KOPT-K1 (cell line): ENCODE data around the gene PRKCA.
A peak's percentile ranks its signal among the peaks of the same experiment; 100 is the strongest.
"Not testable (repeated sequence)": the region's sequence is repeated elsewhere in the genome, so short reads cannot be mapped to it uniquely, and the experiment has no call there.

ENCODE experiments used
- H3K27ac ChIP-seq: fragments of 200-600 bp; sonication (generic); 2 replicates; pipeline ENCODE4 v1.5.1; 2016; ENCODE audit warnings: antibody characterized with exemption, mild to moderate bottlenecking, low read depth, low read length; ENCODE audit not compliant: poor library complexity, severe bottlenecking
- H3K36me3 ChIP-seq: fragments of 200-600 bp; sonication (generic); 2 replicates; pipeline ENCODE4 v1.5.1; 2017; ENCODE audit warnings: antibody characterized with exemption, mild to moderate bottlenecking, low read length, moderate library complexity; ENCODE audit not compliant: insufficient read depth
- H3K9me3 ChIP-seq: fragments of 200-600 bp; sonication (generic); 2 replicates; pipeline ENCODE4 v1.5.1; 2017; ENCODE audit warnings: antibody characterized with exemption, low read length, mild to moderate bottlenecking; ENCODE audit not compliant: insufficient read depth, poor library complexity, severe bottlenecking

Gene PRKCA

DNA sequence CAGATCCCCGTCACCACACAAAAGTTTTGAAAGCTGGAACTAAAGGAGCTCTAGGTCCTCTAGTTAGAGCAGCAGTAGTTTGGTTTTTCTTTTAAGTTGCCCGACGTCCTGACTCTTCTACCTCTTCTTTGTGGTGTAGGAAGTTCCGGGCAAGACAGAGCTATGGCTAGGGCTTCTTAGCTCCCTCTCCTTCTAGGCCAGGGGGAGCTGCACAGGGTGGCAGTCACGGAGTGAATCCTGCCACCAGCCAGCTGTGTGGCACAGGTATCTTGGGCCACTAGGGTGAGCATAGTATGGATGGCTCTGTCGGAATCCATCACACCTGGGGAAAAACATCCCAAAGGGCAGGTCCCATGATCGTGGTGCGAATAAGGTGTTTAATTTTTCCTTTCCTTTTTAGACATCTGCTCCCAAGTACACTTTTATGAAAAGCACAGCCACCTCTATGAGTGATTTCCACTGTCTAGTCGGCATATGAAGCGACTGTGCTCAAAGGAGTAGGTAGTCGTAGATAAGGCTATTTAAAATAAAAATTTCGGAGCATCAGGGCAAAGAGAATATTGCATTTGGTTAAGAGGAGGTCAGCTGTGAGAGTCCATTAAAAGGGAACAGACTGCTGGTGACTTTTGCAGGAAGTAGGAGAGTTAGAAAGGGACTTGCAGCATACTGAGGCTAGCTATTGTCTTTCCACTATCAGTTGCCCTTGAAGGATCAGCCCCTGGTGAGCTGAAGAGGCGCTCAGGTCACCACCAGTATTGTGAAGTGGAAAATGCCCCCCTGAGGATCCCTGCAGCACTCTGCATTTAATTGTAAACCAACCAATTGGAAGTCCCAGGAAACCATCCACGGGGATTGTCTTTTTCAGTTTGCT lies 2.1 kb downstream of the PRKCA start:
- Histone ChIP-seq H3K36me3 (peaks cover 35% of the 10 kb centered on the region), H3K27ac (peak overlapping the region; percentile 80)

GRCh38 chr17:66306446-66306845 lies 4.0 kb downstream of the PRKCA start:
- Histone ChIP-seq H3K9me3 (no peaks in the 10 kb centered on the region), H3K27ac (peak overlapping the region; percentile 23), H3K36me3 (peaks cover 52% of the 10 kb centered on the region)

More for the DNA sequence above, 2.1 kb downstream of the PRKCA start:
- H3K9me3 ChIP-seq: no peaks in the 10 kb centered on the region

- no peaks in the 10 kb centered on the region for H3K9me3 ChIP-seq
- H3K27ac ChIP-seq: peak overlapping the region; percentile 23
- H3K36me3 ChIP-seq: peaks cover 55% of the 10 kb centered on the region
These were observed 4.8 kb downstream of the PRKCA start for GRCh38 chr17:66307257-66307656.

DNA sequence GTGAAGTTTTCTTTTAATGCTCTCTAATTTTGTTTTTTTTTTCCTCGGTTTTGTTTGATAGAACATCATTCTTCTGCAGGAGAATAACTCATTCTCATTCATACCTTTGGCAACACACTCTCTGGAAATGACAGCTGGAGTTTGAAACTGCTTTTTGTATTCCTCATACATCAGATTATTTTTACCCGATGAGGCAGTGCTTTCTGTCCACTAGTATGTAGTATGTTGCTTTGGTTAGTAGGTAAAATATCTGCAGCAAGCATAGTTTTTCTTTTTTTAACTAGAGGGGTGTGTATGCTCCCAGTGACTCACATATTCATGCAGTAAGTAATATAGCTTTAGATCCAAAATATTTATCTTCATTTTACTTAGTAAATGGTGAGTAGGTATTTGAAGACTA lies 6.4 kb downstream of the PRKCA start:
- Histone ChIP-seq H3K27ac (no peak overlapping the region), H3K9me3 (no peaks in the 10 kb centered on the region), H3K36me3 (peaks cover 64% of the 10 kb centered on the region)

GRCh38 chr17:66309793-66310192 lies 7.4 kb downstream of the PRKCA start:
- Histone ChIP-seq H3K9me3 (no peaks in the 10 kb centered on the region), H3K27ac (peak overlapping the region; percentile 1), H3K36me3 (peaks cover 64% of the 10 kb centered on the region)

DNA sequence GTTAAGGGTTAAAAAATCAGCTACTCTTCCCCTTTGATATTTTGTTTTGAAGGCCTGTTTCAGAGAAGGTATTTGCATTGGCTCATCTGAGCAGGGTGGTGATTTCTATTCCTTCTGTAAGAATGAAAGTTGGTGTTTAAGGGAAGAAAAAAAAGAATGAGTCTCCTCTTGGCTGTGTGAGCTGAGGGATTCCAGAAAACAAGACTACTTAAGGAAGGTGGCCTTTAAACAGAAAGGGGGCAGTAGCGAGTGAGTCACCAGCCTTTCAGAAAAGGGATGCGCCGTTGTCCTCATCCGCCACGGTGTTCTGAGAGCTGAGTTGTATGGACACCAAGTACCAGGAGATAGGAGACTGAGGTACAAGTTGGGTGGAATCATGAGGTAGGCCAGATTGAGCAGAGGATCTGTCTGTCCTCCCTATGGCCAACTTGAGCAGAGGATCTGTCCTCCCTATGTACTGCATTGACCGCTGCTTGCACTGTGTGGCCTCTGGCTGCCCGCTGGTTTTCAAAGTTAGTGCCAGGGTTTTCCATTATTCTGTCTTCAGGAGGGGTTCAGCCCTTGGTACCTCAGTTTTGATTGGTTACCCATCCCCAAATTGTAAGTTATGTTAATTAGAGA lies 8.2 kb downstream of the PRKCA start:
- Histone ChIP-seq H3K36me3 (peaks cover 65% of the 10 kb centered on the region), H3K9me3 (no peaks in the 10 kb centered on the region), H3K27ac (no peak overlapping the region)

GRCh38 chr17:66312912-66313311 lies 10.5 kb downstream of the PRKCA start:
- H3K27ac ChIP-seq: no peak overlapping the region
- H3K9me3 ChIP-seq: no peaks in the 10 kb centered on the region
- peaks cover 53% of the 10 kb centered on the region for H3K36me3 ChIP-seq

DNA sequence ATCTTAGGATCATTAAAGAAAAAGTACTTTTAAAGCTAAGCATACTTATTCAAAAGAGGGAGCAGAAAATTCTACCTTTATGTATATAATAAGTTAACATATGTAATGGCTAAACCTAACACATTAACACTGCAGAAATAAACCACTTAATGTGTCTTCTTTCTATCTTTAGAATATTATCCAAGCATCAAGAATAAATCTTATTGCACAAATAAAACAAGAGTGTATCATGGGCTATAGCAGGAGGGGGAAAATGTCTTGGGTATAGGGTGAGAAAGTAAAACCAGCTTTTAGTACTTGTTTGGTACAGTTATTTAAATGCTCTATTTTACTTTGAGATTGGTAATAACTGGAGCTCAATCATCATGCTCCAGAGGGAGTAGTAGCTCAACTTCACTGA lies 10.9 kb downstream of the PRKCA start:
- Histone ChIP-seq H3K9me3 (no peaks in the 10 kb centered on the region), H3K36me3 (peaks cover 48% of the 10 kb centered on the region), H3K27ac (no peak overlapping the region)

- peaks cover 40% of the 10 kb centered on the region for H3K36me3 ChIP-seq
- no peak overlapping the region for H3K27ac ChIP-seq
- no peaks in the 10 kb centered on the region for H3K9me3 ChIP-seq
These were observed 11.7 kb downstream of the PRKCA start for GRCh38 chr17:66313995-66314659.

DNA sequence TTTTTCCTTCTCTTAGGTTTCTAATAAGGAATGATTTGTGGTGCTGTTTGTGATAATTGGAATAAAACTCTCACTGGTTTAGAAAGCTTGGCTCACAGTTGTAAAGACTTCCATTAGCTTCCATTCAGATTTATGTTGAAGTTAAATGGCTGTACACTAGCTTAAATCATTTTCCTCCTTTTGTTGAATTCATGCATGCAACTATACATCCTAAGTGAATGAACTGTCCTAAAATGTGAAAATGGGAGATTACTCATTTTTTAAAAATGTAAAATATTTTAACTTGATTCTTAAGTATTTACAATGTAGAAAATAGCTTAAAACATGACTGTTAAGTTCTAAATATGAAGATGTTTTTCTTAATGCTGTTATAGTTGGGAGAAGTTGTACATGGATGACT lies 15.2 kb downstream of the PRKCA start:
- no peak overlapping the region for H3K27ac ChIP-seq
- peaks cover 24% of the 10 kb centered on the region for H3K9me3 ChIP-seq
- H3K36me3 ChIP-seq: peaks cover 29% of the 10 kb centered on the region

DNA sequence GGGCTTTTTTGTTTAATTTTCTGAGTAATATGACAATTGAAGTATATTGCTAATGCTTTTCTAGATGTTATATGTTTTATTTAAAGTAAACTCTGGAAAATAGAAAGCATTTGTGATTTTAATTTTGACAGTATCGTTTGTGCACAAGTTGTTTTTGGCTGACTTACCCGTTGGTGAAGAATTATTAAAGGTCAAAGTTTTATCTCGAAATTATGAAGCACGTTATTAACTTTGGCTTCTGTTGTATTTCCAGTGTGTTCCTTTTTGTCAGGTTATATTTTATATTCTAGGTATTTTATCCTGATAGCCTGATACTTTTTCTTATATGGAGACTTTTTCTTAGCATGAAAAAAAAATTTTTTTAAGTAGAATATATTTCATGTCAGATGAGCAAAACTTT lies 16.8 kb downstream of the PRKCA start:
- Histone ChIP-seq H3K9me3 (peaks cover 24% of the 10 kb centered on the region), H3K36me3 (peaks cover 26% of the 10 kb centered on the region), H3K27ac (no peak overlapping the region)

DNA sequence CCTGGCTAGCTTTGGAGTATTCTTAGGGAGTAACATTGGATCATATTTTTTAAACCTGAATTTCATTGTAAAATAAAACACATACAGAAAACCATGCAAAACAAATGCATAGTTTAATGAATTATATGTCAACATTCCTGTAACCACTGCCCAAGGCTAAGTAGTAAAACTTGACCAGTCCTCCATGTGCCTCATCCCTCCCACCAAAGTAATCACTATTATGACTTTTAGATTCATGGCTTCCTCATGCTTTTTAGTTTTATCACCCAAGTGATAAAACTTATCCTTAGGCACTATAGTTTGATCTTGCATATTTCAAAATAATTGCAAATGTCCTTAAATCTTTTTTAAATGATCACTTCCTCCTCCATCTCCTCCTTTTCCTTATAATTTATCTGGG lies 20.4 kb downstream of the PRKCA start:
- Histone ChIP-seq H3K27ac (no peak overlapping the region), H3K9me3 (peaks cover 24% of the 10 kb centered on the region), H3K36me3 (peaks cover 21% of the 10 kb centered on the region)

- H3K36me3 ChIP-seq: peaks cover 35% of the 10 kb centered on the region
- peaks cover 24% of the 10 kb centered on the region for H3K9me3 ChIP-seq
- not testable (repeated sequence) for H3K27ac ChIP-seq
These were observed 22.1 kb downstream of the PRKCA start for GRCh38 chr17:66324381-66325004.

- Histone ChIP-seq H3K36me3 (peaks cover 28% of the 10 kb centered on the region), H3K27ac (no peak overlapping the region), H3K9me3 (peaks cover 7% of the 10 kb centered on the region)
These were observed 24.1 kb downstream of the PRKCA start for GRCh38 chr17:66326476-66327047.

DNA sequence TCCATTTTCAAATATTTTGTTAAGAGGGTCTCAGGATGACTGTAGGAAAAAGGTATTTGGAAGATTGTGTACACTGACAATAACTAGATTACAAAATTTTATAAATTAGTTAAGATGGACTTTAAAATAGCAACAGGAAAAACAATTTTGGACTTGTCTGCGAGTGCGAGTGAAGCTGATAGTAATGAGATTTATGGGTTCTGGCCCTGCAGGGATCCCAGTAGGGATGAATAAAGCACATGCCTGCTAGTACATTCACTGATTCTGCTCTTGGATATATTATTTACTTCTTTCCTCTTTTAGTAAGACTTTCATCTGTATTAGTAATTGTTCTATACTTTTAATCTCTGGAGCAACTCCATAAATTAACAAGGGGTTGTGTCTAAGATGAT lies 28.2 kb downstream of the PRKCA start:
- Histone ChIP-seq H3K36me3 (peaks cover 20% of the 10 kb centered on the region), H3K9me3 (no peaks in the 10 kb centered on the region), H3K27ac (peak overlapping the region; percentile 69)
